Left lobe of liver (tissue), 2 donors: Measurements from ENCODE around the gene ODAD3. TPM values are rescaled to one million over a fixed set of nuclear protein-coding genes. Genes with fewer than 3 reads are reported as not detected.
"Not testable (repeated sequence)": the region's sequence is repeated elsewhere in the genome, so short reads cannot be mapped to it uniquely, and the experiment has no call there.

Experiments used
- ATAC-seq: fragments of 200-7000 bp; cut with Tn5 transposase; one replicate; pipeline ENCODE4 v1.9.1; 2020; ENCODE audit warnings: mild to moderate bottlenecking, moderate library complexity
- DNase-seq: peaks from one replicate; pipeline ENCODE4 v3.0.0-alpha.2; 2020; ENCODE audit warnings: low spot score
- total RNA-seq: library from RNA; stranded (reverse); gene quantifications from one replicate; pipeline ENCODE4 v1.2.1, GENCODE V29; 2021
- donor health status: DM: no; HTN: no; CAD: no; lungs with moderate emphysema.
- donor health status: DM: no; HTN: yes; CAD: no.

Gene ODAD3
- total RNA-seq, 1 donor from 2014 or later, result 0.70 TPM

DNA sequence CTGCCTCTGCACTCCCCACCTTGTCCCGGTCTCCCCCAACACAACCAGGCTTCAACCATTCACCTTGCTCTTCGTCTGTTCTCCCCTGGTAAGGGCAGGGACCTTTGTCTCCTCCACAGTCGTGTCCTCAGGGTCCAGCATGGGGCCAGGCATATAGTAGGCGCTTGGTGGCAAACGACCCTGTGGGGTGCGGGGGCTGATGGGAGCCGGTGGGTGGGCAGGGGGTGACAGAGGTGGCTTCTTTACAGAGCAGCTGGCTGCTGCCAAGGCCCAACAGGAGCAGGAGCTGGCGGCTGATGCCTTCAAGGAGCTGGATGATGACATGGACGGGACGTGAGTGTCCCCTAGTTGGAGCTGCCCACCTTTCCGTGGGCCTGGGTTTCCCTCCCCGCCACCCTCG is 10.2 kb upstream of the ODAD3 start:
- ATAC-seq, result no peak
- no peak for DNase-seq

DNA sequence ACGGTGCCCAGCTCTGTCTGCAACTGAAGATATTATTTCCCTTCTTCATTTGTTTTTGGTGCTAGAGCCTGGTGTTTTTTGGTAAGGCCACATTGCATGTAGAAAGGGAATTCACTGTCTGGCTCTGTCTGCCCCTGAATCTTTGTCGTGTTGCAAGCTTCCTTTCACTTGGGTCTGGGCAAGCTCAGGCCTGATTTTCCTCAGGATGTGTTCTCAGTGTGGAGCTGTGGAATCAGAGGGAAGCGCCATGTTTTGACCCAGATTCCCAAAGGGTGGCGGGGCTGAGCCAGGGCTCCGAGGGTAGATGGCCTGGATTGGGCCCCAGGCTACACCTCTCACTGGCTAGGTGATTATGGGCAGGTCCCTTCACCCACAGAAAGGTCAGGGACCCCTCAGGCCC is 9.1 kb upstream of the ODAD3 start:
- ATAC-seq, result no peak

DNA sequence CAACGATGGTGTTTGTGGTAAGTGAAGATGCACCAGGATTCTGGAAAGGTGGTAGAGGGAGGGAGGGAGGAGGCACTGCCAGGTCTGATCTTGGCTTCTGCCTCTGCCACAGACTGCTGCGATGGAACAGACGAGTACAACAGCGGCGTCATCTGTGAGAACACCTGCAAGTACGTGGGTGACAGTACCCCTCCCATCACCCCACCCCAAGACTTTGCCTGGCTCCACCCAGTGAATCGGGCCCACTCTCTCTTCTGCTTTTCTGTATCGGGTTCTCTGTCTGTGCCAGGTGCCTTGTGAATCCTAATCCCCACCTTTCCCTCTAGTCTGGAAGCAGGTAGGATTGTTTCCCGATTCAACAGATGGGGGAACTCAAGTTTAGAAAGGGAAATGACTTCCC is 3.0 kb upstream of the ODAD3 start:
- no peak for ATAC-seq

More for the DNA sequence above, 9.1 kb upstream of the ODAD3 start:
- no peak for DNase-seq

DNA sequence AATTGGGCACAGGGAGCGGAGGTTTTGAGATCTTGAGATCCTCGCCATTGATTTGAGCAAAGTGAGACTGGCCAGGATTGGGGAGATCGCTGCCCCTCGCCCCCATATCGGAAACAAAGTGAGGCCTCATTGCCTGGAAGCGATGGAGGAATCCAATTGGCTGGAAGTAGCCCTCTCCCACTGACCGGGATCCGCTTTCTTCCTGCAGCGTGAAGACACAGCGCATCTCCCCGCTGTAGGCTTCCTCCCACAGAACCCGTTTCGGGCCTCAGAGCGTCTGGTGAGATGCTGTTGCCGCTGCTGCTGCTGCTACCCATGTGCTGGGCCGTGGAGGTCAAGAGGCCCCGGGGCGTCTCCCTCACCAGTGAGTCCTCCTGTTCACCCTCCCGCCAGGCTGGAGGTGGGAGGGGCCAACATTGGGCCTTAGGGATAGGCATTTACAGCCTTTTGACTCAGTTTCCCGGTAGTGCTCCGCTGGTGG is 952 bp upstream of the ODAD3 start:
- ATAC-seq, result peak; percentile 2

More for the DNA sequence above, 3.0 kb upstream of the ODAD3 start:
- no peak for DNase-seq

DNA sequence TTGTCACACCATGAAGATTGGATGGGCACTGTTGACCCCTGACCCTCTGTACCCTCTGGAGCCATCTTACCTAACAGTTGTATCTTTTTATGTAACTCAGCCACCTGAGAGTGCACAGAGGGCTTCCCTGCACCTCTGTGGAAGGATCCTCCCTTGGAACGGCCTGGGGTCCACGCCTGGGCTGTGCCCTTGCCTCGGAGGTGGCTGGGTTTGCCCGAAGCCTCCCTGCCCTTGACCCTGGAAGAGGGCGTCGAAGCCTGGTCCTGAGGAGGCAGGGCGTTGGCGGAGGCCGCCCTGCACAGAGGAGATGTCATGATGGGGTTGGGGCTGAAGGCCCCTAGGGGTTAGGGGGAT is 241 bp downstream of the ODAD3 start:
- DNase-seq (no peak), ATAC-seq (peak; percentile 4)

More for the DNA sequence above, 952 bp upstream of the ODAD3 start:
- no peak for DNase-seq

DNA sequence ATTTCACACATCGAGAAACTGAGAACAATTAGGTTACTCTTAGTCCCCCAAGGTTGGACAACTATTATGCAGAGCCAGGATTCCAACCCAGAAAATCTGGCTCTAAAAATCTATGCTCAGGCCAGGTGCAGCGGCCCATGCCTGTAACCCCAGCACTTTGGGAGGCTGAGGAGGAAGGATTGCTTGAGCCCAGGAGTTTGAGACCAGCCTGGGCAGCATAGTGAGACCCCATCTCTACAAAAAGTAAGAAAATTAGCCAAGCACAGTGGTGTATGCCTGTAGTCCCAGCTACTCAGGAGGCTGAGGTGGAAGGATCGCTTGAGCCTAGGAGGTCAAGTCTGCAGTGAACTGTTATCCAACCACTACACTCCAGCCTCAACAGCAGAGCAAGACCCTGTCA is 1.4 kb downstream of the ODAD3 start:
- not testable (repeated sequence) for DNase-seq, ATAC-seq

DNA sequence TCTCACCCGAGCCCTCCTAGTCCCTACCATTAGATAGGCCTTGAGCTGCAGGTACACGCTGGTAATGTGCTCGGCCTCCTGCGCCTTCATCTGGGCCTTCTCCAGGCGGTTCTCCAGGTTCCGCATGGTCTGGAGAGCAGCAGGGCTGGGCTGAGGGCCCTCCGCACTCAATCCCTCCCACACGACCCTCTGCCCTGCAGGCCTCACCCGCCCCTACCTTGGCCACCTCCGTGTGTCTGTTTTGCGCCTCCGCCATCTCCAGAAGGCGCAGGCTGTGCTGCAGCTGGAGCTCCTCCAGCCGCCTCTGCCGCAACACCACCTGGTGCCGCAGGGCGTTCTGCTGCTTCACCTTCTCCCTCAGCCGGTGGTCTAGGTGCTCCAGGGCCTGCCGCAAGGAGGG is 8.3 kb downstream of the ODAD3 start:
- ATAC-seq (no peak), DNase-seq (no peak)

DNA sequence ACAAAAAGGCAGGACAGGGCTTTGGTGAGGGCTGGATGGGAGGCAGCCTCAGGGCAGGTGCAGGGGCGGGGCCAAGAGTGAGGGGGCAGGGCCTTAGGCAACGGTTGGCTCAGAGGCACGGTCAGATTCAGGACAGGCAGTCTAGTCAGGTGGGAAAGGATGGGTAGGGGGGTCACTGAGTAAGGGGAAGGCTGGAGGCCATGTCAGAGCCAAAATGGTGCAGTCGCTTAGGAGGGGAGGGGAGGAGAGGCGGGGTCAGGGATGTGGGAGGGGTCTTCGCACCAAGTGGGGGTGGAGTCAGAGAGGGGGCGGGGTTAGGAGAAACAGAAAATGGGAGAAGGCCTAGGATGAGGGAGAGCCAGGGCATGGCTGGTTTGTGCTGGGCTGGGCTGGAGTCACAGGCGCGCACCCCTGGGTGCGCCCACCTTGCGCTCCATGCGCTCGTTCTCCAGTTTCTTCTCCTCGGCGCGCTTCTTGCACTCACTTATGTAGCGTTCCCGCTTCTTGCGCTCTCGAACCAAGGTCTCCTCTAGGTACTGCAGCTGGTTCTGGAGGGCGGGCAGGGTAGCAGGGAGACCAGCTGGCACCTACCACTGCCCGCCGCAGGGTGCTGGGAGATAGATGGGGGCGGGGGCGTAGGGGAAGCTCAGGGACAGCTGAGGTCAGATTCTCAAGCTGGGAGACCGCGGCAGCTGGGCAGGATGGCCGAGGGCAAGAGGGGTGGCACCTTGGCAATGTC is 9.0 kb downstream of the ODAD3 start:
- ATAC-seq (no peak), DNase-seq (no peak)

DNA sequence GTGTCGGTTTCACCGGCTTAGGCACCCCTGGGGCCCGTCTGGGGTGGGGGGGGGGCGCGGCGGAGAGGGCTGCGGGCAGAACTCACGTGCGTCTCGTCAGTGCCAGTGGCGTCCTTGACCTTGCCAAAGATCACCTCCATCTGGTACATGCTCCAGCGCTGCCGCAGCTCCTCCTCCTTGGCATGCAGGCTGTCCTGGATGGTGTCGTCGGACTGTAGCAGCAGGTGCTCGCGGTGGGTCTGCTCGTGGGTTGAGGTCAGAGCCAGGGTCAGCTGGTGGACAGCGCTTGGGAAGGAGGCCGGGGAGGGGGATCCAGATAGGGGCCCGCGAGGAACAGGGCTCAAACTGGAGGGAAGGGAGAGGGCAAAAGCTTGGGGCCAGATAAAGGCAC is 11.1 kb downstream of the ODAD3 start:
- peak; percentile 18 for ATAC-seq
- no peak for DNase-seq

DNA sequence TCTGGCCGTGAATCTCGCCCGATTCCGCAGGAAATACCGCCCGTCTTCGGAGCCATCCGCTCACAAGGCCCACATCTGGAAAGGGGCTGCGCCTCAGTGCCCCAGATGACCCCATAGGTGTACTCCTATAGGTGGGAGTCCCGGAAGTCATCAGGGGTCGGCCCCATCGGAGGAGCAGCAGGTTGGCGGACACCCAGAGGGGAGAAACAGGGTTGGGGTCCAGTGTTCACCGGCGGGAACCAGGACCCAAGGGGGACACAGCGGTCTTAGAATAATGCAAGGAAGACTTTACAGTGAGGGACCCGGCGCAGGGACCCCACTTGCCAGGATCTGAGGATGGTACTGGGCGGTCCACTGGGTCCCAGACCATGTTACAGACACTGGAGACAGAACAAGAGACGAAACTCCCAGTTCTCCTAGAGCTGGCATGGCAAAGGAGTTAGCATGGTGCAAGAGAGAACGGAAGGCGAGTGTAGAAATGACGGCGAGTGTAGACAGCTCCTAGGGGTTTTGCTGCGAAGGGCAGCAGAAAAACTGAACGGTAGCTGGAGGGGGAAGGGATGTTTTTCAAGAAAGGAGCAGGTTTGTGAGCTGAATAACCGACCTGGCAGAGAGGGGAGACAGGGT is 11.6 kb downstream of the ODAD3 start:
- DNase-seq (no peak), ATAC-seq (no peak)

DNA sequence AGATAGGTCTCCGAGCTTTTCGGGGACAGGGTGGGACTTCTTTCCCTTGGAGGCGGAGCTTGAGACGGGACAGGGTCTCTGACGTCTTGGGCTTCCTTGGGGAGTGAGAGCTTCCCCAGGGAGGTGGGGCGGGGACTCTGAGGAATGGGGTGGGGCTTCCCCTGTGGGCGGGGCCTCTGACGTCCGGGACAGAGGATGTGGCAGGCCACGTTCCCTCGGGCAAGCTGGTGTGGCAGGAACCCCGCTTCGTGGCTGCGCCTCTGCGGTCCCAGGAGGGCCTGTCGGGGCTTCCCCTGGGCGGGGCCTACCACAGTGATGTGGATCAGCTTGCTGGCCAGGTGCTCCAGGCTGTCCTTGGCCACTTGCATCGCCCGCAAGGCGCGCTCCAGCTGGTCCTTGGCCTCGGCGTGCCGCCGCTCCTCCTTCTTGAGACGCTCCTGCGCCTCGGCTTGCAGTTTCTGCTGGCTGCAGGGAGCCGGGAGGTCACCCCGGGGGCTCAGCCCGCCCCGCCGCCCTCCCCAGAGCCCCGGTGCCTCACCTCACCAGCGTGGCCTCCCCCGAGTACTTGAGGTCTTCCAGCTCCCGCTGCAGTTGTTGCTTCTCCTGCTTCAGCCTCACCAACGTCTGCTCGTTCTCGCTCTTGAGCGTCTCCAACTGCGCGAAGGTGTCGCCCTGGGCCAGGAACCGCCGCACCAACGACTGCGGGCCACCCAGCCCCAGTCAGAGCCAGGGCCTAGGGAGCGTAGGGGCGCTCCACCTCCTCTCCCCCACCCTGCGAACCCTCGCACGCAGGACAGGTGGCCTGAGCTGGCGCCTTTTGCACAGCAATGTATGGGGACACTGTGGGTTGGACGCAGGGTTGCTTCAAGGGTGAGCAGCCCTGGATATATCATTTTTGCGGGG is 12.5 kb downstream of the ODAD3 start:
- DNase-seq (peak; percentile 77), ATAC-seq (peak; percentile 49)

DNA sequence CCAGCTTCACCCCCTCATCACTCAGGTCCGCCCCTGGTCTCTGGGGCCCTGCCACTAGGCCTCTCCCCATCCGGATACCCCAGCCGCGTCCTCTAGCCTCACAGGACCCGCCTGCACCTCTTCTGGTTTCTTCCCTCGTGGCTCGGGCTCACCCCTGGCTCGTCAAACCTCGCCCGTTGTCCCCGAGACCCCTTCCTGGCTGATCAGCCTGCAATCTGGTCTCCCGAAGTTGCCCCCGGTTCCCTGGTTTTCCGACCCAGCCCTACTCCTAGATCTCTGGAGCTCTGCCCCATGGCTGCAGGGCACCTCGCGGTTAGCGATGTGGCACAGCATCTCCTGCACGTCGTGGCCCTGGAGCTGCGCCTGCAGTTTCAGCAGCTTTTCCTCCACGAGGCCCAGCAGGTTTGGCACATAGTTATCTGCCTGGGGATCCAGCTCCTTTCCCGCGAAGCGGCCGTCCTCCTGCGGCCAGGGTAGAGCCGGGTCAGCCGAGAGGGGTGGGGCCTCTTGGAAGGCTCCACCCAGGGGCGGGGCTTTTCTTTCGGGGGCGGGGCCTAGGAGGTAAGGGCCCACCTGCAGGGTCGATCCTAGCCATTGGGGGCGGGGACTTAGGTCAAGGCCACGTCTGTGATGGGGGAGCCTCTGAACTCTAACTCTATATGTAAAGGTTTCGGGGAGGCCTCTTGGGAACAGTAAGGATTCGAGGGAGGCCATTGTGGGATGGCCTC is 13.4 kb downstream of the ODAD3 start:
- peak; percentile 65 for DNase-seq
- peak; percentile 37 for ATAC-seq

DNA sequence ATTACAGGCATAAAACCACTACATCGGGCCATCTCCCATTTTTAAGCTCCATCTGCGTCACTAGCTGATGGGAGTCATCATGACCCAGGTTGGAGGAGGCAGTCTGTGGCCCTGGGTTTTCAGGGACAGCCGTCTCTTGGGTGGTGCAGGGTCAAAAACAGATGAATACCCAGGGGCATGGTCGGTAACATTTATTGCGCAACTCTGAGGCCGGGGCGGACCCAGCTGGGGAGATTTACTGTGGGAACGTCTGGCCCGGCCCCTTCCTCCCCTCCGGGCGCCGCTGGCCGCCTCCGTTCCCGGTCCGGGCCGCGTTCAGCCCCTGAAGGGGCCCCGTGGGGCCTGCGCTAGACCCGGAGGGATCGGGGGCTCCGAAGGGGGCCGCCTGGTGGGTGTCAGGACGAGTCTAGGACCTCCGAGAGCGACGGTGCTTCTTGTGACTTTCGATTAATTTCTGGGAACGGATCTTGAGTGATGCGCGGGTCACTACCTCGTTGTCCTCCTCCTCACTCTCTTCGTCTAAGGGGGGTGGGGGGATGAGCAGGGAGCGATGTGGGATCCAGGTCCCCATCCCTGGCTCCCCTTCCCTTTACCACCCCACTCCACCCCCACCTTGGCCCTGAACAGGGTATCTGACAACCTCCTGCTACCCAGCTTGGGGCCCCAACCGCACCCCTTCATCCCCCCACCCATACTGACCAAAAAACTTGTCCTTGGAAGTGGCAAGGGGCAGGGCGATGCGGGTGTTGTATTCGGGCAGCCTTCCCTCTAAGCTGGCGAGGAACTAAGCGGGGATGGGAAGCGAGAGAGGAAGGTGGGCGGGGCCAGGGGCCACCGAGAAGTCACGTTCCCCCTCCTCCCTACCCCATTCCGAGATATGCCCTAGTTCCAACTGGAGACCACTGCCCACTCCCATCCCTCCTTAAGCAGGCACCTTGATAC is 14.2 kb downstream of the ODAD3 start:
- no peak for ATAC-seq
- DNase-seq, result no peak

DNA sequence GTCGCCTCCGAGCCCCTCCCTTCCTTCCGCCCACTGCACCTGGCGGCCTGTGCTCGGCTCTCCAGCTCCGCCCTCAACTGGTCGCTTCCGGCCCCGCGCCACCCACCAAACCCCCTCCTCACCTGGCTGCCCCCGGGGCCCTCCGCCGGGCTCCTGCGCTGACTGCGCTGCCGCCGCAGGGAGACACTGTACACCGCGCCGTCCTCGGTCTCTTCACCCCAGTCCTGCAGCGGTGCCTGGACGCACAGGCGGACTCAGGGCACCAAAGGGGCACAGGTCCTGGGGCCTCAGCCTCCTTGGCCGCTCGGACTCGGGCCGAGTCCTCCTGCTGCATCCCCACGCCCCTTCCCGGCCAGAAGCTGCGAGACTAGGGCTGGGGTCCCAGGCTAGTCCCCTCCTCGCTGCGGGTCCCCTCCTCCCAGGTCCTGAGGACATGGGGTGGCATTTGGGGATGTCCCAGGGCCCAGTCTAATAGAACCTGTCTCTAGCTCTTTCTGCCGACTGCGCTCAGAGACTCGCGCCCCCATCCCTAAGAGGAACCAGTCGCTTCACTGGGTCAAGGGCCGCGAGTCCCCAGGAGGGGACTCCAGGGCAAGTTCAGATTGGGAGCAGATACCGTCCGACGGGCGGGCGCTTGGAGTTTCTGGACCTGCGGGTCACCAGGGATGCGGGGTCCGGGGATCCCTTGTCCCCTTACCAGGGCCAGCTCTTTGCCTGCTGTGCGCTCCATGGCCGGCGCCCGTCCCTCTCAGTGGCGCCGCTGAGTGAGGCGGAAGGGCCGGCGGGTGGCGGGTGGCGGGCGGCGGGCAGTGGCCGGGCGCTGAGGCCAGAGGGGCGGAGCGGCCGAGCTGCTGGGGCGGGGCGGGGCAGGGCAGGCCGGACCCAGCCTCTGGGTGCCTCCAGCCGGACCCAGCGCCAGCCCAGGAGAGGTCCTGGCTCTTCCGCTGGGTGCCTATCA is 16.1 kb downstream of the ODAD3 start, which contains the start of gene RGL3:
TSS of gene RGL3 (minus strand) at position 766 of the 958 bp plus-strand sequence. CDS start at position 730, 36 bp downstream.
- peak; percentile 74 for DNase-seq
- peak; percentile 86 for ATAC-seq

DNA sequence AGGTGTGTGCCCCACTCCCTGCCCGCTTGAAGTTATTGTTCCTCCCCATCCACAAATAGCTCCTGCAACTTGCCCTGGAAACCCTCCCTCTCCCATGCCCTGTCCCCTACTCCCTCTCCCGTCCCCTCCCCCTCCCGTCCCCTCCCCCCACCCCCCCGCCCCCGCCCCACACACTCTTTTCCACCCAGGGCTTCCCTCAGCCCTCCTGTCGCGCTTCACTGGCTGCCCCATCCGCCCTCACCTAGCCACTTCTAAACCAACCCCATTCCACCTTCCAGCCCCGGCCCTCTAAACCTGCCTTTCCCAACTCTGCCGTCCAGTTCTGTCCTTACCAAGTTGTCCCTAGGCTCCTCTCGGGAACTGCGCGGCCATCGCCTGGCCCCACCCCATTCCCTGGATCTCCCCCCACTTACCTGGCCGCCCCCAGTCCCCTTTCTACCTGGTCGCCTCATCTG is 16.8 kb downstream of the ODAD3 start:
- DNase-seq, result no peak
- no peak for ATAC-seq

DNA sequence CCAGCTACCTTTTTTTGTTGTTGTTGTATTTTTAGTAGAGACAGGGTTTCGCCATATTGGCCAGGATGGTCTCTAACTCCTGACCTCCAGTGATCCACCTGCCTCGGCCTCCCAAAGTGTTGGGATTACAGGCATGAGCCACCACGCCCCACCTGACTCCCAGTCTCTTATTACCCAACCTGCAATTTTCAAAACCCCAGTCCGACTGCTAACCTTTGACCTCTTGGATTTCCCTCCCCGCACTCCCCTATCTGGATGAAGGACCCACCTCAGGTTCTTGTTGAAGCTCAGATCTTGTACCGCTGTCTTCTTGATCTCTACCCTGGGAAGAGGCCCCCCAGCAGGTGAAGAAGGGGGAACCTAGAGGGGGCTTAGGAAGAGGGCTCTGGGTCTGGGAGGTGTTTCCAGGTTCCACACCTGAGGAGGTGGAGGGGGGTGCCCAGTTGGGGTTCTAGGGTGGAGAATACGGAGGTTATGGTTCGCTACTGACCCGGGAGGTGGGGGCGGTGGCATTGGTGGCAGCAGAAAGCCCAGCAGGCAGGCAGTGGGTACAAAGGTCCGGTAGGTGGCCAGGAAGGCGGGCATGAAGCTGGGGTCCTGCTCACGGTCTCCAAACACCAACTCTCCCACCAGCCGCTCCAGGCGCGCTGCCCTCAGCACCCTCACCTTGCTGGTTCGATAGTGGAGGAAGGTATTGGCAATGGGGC is 18.4 kb downstream of the ODAD3 start:
- ATAC-seq, result no peak
- DNase-seq, result no peak

DNA sequence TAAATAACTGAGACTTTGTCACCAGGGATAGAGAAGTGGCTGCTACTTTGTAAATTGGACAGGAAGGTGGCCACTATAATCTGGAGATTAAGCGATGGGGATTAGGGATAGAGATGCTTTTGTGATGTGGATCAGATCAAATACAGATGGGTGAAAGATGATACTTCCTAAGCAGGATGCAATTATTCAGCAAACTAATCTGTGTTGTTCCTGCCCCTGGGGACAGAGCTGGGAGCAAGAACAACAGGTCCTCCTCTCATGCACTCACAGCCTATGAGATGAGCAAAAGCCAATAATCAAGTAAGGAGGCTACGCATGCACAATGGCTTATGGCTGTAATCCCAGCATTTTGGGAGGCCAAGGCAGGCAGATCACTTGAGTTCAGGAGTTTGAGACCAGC is 20.4 kb downstream of the ODAD3 start:
- DNase-seq, result no peak
- no peak for ATAC-seq

DNA sequence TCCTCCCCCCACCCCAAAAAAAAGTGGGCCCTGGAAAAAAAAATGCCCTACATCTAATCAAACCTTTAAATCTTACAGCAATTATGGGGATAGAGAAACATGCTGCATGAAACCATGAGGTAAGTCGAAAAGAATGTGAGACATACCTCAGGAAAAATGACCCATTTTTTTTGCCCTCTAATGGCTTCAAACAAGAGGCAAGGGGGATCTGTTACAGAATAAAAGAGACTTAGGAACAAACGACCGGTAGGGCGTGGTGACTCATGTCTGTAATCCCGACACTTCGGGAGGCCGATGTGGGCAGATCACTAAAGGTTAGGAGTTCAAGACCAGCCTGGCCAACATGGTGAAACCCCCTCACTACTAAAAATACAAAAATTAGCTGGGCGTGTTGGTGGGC is 24.2 kb downstream of the ODAD3 start:
- ATAC-seq (no peak), DNase-seq (no peak)
